ENCODE measurements around the gene PHF1.
A peak's percentile ranks its signal among the peaks of the same experiment; 100 is the strongest.

The PHF1 gene

DNA sequence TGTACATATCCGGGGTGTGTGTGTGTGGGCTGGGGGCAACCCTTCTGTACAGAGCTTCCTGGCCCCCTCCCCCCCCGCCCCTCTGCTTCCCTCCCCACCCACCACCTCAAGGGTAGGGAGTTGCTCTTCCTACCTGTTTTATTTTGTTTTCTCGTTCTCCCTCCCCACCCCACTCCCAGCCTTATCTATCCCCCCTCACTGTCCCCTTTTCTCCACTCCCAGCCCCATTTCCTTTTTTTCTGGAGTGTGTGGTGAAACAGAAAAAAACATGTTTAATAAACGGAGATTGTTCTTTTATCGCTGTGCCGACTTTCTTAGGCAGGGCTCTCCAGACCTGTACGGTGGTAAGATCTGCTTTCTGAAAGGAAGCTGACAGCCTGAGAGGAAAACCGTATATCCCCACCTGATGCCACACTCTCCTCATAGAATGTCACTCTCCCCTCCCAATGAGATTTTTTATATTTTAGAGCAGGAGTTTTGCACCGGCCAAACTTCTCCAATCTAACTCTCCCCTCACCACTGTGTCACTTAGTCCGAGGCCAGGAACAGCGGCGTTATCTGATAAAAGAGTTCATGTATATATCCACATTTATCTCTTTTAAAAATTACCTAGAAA lies 42.7 kb downstream of the PHF1 start:
- no peak for DNase-seq (ENCODE audit: low read depth in 2 of 2, low spot score in 1 of 2)

DNA sequence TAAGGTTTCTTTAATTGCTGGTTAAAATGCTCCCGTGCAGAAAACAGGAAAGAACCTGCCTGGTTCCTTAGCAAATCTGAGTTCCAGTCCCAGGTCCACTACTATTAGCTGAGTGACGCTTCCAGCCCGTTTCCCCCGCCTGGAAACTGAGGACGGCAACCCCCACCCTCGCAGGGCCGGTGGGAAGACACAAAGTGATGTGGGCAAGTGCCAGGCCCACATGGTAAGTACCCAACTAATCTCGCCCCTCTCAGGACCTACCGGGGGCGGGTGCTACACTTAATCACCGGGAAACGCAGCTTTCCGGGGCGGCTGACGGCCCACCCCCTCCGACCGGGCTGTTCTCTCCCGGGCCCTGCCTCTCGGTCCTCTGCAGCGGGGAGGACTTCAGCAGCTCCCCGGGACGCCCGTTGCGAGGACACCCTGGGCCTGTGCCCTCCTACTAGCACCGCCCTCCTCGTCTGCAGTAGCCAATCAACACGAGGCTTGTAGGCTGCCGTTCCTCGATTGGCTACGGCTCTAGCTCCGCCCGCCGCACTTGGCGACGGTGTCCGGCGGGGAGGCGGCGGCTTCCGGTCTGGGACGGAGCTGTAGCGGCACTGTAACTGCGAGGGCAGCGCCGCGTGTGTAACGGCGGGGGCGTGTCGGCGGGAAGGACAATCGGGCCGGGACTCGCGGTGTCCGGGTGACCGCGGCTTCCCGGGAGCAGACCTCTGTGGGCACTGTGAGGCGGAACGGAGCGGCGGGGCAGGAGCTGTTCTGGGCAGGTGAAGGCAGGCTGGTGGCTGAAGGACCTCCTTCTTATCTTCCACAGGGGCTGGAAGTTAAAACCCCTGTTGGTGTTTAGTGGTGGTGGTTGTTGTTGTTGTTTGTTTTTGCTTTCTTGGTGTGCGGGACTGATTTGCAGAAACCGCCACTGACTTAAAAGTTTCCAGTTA lies 43.5 kb downstream of the PHF1 start, which contains the start of gene ZBTB9:
Gene ZBTB9 (plus strand): TSS at position 568 of the 938 bp plus-strand sequence. CDS start 525 bp downstream, outside the sequence.
- DNase-seq (ENCODE audit: low read depth in 2 of 2, low spot score in 1 of 2), result peak; percentile 81 to 89

DNA sequence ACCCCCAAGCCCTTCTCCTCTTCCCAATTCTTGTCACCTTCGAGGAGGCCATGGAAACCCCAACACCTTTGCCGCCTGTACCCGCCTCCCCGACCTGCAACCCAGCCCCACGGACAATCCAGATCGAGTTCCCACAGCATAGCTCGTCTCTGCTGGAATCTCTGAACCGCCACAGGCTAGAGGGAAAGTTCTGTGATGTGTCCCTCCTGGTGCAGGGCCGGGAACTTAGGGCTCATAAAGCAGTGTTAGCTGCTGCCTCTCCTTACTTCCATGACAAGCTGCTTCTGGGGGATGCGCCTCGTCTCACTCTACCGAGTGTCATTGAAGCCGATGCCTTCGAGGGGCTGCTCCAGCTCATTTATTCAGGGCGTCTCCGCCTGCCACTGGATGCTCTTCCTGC lies 44.2 kb downstream of the PHF1 start:
- no peak for DNase-seq (ENCODE audit: low read depth in 2 of 2, low spot score in 1 of 2)

DNA sequence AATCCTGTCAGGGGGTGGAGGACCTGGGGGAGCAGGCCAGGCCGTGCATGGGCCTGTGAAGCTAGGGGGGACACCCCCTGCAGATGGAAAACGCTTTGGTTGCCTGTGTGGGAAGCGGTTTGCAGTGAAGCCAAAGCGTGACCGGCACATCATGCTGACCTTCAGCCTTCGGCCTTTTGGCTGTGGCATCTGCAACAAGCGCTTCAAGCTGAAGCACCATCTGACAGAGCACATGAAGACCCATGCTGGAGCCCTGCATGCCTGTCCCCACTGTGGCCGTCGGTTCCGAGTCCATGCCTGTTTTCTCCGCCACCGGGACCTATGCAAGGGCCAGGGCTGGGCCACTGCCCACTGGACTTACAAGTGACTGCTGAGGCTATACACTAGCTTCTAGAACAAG lies 45.3 kb downstream of the PHF1 start:
- DNase-seq (ENCODE audit: low read depth in 2 of 2, low spot score in 1 of 2), result no peak

DNA sequence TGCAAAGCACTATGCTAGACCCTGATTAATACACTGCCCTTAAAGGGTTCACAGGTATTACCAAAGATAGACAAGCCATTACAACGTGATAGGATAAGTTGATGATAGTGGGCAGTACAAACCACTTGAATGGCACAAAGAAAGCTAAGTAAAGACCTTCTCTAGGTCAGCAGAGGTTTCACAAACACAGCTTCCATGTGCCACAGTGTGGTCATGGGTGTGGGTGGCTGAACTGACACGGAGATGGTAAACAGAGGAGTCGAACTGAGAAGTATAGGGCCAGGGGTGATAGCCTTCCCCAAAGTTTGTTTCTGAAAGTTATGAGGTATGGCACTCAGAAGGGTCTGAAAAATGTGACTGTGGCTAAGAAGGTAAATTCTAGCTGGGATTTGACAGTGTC lies 47.9 kb downstream of the PHF1 start:
- no peak for DNase-seq (ENCODE audit: low read depth in 2 of 2, low spot score in 1 of 2)

DNA sequence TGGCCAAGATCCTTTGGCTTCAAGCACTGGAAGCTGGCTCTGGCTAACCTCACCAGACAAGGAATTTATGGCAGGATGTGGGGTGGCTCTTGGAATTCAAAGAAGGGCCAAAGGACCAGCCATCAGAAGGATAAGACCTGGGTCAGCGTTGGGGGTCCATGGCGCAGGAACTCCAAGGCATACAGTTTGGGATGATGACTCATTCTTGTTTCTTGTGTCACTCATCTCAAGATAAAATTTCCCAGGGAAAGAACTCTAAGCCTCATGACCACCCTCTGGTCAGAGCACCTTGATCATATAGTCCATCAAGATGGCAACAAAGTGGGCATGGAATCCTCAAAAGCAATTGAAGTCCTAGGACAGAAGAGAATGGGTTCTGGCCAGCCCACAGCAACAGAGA lies 48.4 kb downstream of the PHF1 start:
- DNase-seq (ENCODE audit: low read depth in 2 of 2, low spot score in 1 of 2), result no peak
